ENCODE results near the gene C7orf25. TPM values are rescaled to one million over a fixed set of nuclear protein-coding genes. Genes with fewer than 3 reads are reported as not detected.
"Not testable (repeated sequence)": the region's sequence is repeated elsewhere in the genome, so short reads cannot be mapped to it uniquely, and the experiment has no call there.

The C7orf25 gene
- total RNA-seq, 1 experiment from 2014 or later, result 3.2 TPM

- no peaks in the 10 kb centered on the region for H3K9me3 ChIP-seq (ENCODE audit: low read length)
- H3K36me3 ChIP-seq (ENCODE audit: low read depth, low read length), result no peaks in the 10 kb centered on the region
- peak overlapping the region; percentile 99; the same call in 1 of the 2 replicates for H2AFZ ChIP-seq (ENCODE audit: low read length)
- ChIA-PET POLR2A (ENCODE audit: unreplicated experiment) (interaction anchor here (0.6 kb wide), 1 partner anchor 10 kb away, joined by 4 read pairs; no protein-coding TSS in a partner anchor), CTCF (interaction anchor here (0.5 to 1.2 kb wide), 6 partner anchors 10 to 1068 kb away, joined by 3 to 7 read pairs (median 4); no protein-coding TSS in a partner anchor)
- H4K20me1 ChIP-seq (ENCODE audit: low read length), result no peaks in the 10 kb centered on the region
- H3K9me2 ChIP-seq (replicated peaks; ENCODE audit: low read length), result no peaks in the 10 kb centered on the region
- no peaks in the 10 kb centered on the region for H3K79me2 ChIP-seq (ENCODE audit: low read length)
- peak overlapping the region; percentile 90 for H3K4me3 ChIP-seq (ENCODE audit: low read length)
- peak overlapping the region; percentile 98 for H3K4me2 ChIP-seq (ENCODE audit: low read length)
- H3F3A ChIP-seq (ENCODE audit: low read length, unreplicated experiment), result peaks cover 4% of the 10 kb centered on the region
- peak overlapping the region; percentile 72 for H3K27ac ChIP-seq (ENCODE audit: low read length)
- ATAC-seq, result no peak
- no TSS peak for BruUV-seq (replicated peaks)
- DNase-seq, result peak; percentile 59
- no peak for TF ChIP-seq EZH2 (IDR thresholded peaks at IDR 0.05; ENCODE audit: low read length, unreplicated experiment)
- TF ChIP-seq CTCF (conservative IDR thresholded peaks at IDR 0.05; ENCODE audit: low read depth, low read length), result no peak
- TF ChIP-seq EZH2phosphoT487 (IDR thresholded peaks at IDR 0.05; ENCODE audit: borderline replicate concordance, low read length), result no peak
- peaks cover 36% of the 10 kb centered on the region for H3K4me1 ChIP-seq (ENCODE audit: insufficient read depth, low read length)
- H3K27me3 ChIP-seq (ENCODE audit: low read length), result no peaks in the 10 kb centered on the region
- intact Hi-C loops (cut with micrococcal nuclease), result no loop called here
- H3K9ac ChIP-seq (ENCODE audit: low read length), result peak overlapping the region; percentile 76; the same call in 1 of the 2 replicates
Measured at GRCh38 chr7:42886893-42887505, 24.9 kb downstream of the C7orf25 start.

- peak; percentile 60 for TF ChIP-seq CTCF (conservative IDR thresholded peaks at IDR 0.05; ENCODE audit: low read depth, low read length)
- TF ChIP-seq EZH2phosphoT487 (IDR thresholded peaks at IDR 0.05; ENCODE audit: borderline replicate concordance, low read length), result no peak
- POLR2A ChIA-PET (ENCODE audit: unreplicated experiment), result no interaction called here
- Histone ChIP-seq H3F3A (ENCODE audit: low read length, unreplicated experiment) (peaks cover 4% of the 10 kb centered on the region), H3K9me3 (ENCODE audit: low read length) (no peaks in the 10 kb centered on the region), H2AFZ (ENCODE audit: low read length) (no peak overlapping the region), H3K36me3 (ENCODE audit: low read depth, low read length) (no peaks in the 10 kb centered on the region), H3K4me2 (ENCODE audit: low read length) (peak overlapping the region; percentile 55), H3K9ac (ENCODE audit: low read length) (no peak overlapping the region), H3K27me3 (ENCODE audit: low read length) (no peaks in the 10 kb centered on the region), H3K79me2 (ENCODE audit: low read length) (no peaks in the 10 kb centered on the region), H3K4me1 (ENCODE audit: insufficient read depth, low read length) (peaks cover 36% of the 10 kb centered on the region), H3K27ac (ENCODE audit: low read length) (peak overlapping the region; percentile 18; the same call in 1 of the 2 replicates), H3K9me2 (replicated peaks; ENCODE audit: low read length) (no peaks in the 10 kb centered on the region), H4K20me1 (ENCODE audit: low read length) (no peaks in the 10 kb centered on the region), H3K4me3 (ENCODE audit: low read length) (no peak overlapping the region)
- CTCF ChIA-PET, result interaction anchor here (0.6 to 1.1 kb wide), 2 partner anchors 946 to 1068 kb away, joined by 4 to 5 read pairs; no protein-coding TSS in a partner anchor
- ATAC-seq (no peak), DNase-seq (peak; percentile 41)
- no TSS peak for BruUV-seq (replicated peaks)
- intact Hi-C loops (cut with micrococcal nuclease), result no loop called here
Measured at GRCh38 chr7:42886129-42886528, 25.7 kb downstream of the C7orf25 start.

- H3K4me1 ChIP-seq (ENCODE audit: insufficient read depth, low read length), result peaks cover 39% of the 10 kb centered on the region
- H3K9ac ChIP-seq (ENCODE audit: low read length); DNase-seq; H3K4me3 ChIP-seq (ENCODE audit: low read length); H4K20me1 ChIP-seq (ENCODE audit: low read length); ATAC-seq; H3K36me3 ChIP-seq (ENCODE audit: low read depth, low read length); H3K27me3 ChIP-seq (ENCODE audit: low read length); H2AFZ ChIP-seq (ENCODE audit: low read length); H3K79me2 ChIP-seq (ENCODE audit: low read length); H3K9me2 ChIP-seq (replicated peaks; ENCODE audit: low read length); H3K9me3 ChIP-seq (ENCODE audit: low read length); H3K4me2 ChIP-seq (ENCODE audit: low read length); BruUV-seq (replicated peaks); POLR2A ChIA-PET (ENCODE audit: unreplicated experiment); H3K27ac ChIP-seq (ENCODE audit: low read length); H3F3A ChIP-seq (ENCODE audit: low read length, unreplicated experiment); intact Hi-C loops (cut with micrococcal nuclease): not testable (repeated sequence)
- CTCF ChIA-PET, result interaction anchor here (0.6 kb wide), 1 partner anchor 60 kb away, joined by 3 read pairs; no protein-coding TSS in a partner anchor
Measured at GRCh38 chr7:42885183-42885582, 26.7 kb downstream of the C7orf25 start.

Data from PC-3 (cell line).